Kidney epithelial cell (primary cell): ENCODE measurements around the gene ANHX. TPM values are rescaled to one million over a fixed set of nuclear protein-coding genes. Genes with fewer than 3 reads are reported as not detected.
"Not testable (repeated sequence)": the region's sequence is repeated elsewhere in the genome, so short reads cannot be mapped to it uniquely, and the experiment has no call there.

ENCODE experiments used
- DNase-seq: peaks from one replicate; pipeline ENCODE4 v3.0.0-alpha.2; 2010; ENCODE audit warnings: low read depth
- H3K27me3 ChIP-seq: 2 replicates; pipeline ENCODE4 v1.6.0; 2011; ENCODE audit warnings: low read length; ENCODE audit not compliant: control insufficient read depth, insufficient read depth
- H3K36me3 ChIP-seq: 2 replicates; pipeline ENCODE4 v1.5.1; 2011; ENCODE audit warnings: low read length; ENCODE audit not compliant: control insufficient read depth, insufficient read depth
- H3K4me3 ChIP-seq: 2 replicates; pipeline ENCODE4 v1.5.1; 2011; ENCODE audit warnings: low read depth, mild to moderate bottlenecking, control low read depth, low read length
- total RNA-seq: library from RNA; depleted of rRNA; stranded (reverse); fragments of >200 nt; gene quantifications from 2 replicates; pipeline ENCODE4 v1.2.3, GENCODE V29; 2015
- TF ChIP-seq, protein P1 (sequence below): IDR thresholded peaks from 2 replicates; pipeline ENCODE4 v1.5.1; 2011; ENCODE audit warnings: mild to moderate bottlenecking, moderate library complexity, low read length, control low read depth, inconsistent platforms; ENCODE audit not compliant: insufficient read depth, poor library complexity, severe bottlenecking

The ANHX gene
- total RNA-seq, result not detected in 2 replicates

DNA sequence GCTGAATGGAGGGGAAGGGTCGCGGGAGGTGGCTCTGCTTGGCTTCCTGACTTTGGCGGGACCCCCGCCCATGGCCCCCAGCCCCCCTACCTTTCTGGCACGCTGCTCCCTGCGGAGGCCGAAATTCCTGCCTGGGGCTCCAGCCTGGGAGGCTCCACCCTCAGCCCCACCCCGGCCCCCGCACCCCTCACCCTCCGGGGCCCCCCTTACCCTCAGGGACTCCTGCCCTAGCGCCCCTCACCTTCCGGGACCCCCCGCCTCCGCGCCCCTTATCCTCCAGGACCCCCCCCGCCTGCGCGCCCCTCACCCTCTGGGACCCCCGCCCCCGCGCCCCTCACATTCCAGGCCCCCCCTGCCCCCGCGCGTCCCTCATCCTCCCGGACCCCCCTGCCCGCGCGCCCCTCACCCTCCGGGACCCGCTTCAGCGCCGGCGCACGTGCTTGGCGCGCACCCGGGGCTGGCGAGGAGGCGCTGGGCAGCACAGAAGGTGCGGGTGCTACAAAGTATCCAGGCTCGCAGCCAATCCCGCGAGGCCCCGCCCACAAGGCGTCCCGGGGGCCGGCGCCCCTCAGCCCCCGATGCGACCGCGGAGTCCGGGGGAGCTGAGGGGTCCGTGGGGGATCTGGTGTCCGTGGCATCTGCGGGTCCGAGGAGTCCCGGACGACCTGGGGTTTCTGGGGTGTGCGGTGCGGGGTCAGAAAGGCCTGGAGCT, at the start of gene ANHX:
Gene ANHX (minus strand): TSS at position 477 of the 712 bp plus-strand sequence. CDS start 1,521 bp downstream, outside the sequence.
- no peak for DNase-seq
- H3K4me3 ChIP-seq, result no peak within 1 kb of the TSS
- H3K36me3 ChIP-seq, result no peaks in the 10 kb centered on the region
- no peaks in the 10 kb centered on the region for H3K27me3 ChIP-seq
- TF ChIP-seq, protein P1, sequence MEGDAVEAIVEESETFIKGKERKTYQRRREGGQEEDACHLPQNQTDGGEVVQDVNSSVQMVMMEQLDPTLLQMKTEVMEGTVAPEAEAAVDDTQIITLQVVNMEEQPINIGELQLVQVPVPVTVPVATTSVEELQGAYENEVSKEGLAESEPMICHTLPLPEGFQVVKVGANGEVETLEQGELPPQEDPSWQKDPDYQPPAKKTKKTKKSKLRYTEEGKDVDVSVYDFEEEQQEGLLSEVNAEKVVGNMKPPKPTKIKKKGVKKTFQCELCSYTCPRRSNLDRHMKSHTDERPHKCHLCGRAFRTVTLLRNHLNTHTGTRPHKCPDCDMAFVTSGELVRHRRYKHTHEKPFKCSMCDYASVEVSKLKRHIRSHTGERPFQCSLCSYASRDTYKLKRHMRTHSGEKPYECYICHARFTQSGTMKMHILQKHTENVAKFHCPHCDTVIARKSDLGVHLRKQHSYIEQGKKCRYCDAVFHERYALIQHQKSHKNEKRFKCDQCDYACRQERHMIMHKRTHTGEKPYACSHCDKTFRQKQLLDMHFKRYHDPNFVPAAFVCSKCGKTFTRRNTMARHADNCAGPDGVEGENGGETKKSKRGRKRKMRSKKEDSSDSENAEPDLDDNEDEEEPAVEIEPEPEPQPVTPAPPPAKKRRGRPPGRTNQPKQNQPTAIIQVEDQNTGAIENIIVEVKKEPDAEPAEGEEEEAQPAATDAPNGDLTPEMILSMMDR, result no peak

- DNase-seq, H3K27me3 ChIP-seq, H3K36me3 ChIP-seq, H3K4me3 ChIP-seq: not testable (repeated sequence)
Measured at GRCh38 chr12:133264668-133265067, 29.0 kb upstream of the ANHX start.

DNA sequence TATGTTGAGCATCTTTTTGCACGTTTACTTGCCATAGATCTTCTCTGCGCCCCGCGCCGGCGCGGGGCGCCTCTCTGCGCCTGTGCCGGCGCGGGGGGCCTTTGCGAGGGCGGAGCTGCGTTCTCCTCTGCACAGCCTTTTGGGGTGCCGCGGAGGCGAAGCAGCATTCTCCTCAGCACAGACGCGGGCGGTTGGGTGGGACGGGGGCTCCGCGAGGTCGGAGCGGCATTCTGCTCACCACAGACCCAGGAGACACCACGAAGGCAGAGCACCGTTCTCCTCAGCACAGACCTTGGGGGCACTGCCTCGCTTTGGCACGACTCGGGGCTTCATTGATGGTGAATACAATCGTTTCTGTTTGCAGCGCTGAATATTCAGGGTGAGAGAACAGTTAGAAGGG, 28.5 kb upstream of the ANHX start:
- no peak for DNase-seq
- no peaks in the 10 kb centered on the region for H3K36me3 ChIP-seq
- no peaks in the 10 kb centered on the region for H3K27me3 ChIP-seq
- TF ChIP-seq, protein P1, result no peak
- H3K4me3 ChIP-seq, result no peak overlapping the region

- DNase-seq, result no peak
- H3K4me3 ChIP-seq, result no peak overlapping the region
- TF ChIP-seq, protein P1, result no peak
- H3K27me3 ChIP-seq, result no peaks in the 10 kb centered on the region
- no peaks in the 10 kb centered on the region for H3K36me3 ChIP-seq
Measured at GRCh38 chr12:133256321-133256720, 20.6 kb upstream of the ANHX start.

DNA sequence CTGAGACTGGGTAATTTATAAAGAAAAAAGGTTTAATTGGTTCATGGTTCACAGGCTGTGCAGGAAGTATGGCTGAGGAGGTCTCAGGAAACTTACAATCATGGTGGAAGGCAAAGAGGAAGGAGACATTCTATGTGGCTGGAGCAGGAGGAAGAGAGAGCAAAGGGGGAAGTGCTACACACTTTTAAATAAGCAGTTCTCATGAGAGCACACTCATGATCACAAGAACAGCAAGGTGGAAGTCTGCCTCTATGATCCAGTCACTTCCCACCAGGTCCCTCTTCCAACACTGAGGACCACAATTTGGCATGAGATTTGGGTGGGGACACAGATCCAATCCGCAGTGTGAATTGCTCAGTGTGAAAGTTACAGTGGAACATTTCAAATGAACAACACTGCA, 20.2 kb upstream of the ANHX start:
- not testable (repeated sequence) for H3K36me3 ChIP-seq, H3K27me3 ChIP-seq, DNase-seq, H3K4me3 ChIP-seq

DNA sequence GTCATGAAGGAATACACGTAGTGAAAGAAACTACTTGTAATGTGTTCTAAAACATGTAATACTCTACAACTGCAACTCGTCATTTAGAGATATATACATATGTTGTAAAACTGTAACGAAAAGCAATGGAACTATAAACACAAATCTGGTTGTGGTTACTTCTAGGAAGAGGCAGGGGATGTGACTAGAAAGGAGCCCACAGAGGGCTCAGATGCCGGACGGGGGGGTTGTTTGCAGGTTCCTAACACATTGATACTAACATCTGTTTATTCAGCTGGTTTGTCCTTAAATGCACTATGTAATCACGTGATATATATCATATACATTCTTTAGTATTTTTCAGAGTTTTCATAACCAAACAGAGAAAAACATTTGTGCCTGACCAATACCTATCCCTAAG, 16.1 kb upstream of the ANHX start:
- DNase-seq, result no peak
- H3K4me3 ChIP-seq, result no peak overlapping the region
- TF ChIP-seq, protein P1, result no peak
- no peaks in the 10 kb centered on the region for H3K27me3 ChIP-seq
- H3K36me3 ChIP-seq, result no peaks in the 10 kb centered on the region

- no peaks in the 10 kb centered on the region for H3K27me3 ChIP-seq
- no peak for DNase-seq
- TF ChIP-seq, protein P1, result no peak
- no peak overlapping the region for H3K4me3 ChIP-seq
- H3K36me3 ChIP-seq, result no peaks in the 10 kb centered on the region
Measured at GRCh38 chr12:133236556-133236955, 879 bp upstream of the ANHX start.
